A549 (cell line): ENCODE results near the gene ERI2.

Experiments
- CBX8 ChIP-seq: fragments of 200-600 bp; sonication (generic); IDR thresholded peaks from 2 replicates; pipeline ENCODE4 v1.6.1; 2016
- CTCF ChIP-seq: fragments of >200 bp; sonication (Bioruptor Twin); formaldehyde crosslinking; IDR thresholded peaks from 3 replicates; pipeline ENCODE4 v1.5.1; 2016
- ELK1 ChIP-seq: fragments of 150-350 bp; IDR thresholded peaks from 2 replicates; pipeline ENCODE4 v1.6.1; 2014; ENCODE audit warnings: low read depth, mild to moderate bottlenecking, low read length
- JUN ChIP-seq, 2 experiments: fragments of >200 bp; sonication (Bioruptor Twin); formaldehyde crosslinking; IDR thresholded peaks; 2 replicates in 1 of 2; 3 replicates in 1 of 2; pipeline ENCODE4 v1.6.1; 2016 to 2017
- KDM1A ChIP-seq: fragments of 200-600 bp; sonication (generic); IDR thresholded peaks from 2 replicates; pipeline ENCODE4 v1.6.1; 2016; ENCODE audit warnings: low read depth, mild to moderate bottlenecking
- RAD21 ChIP-seq, 2 experiments: fragments of >200 bp in 1 of 2; sonication (Bioruptor Twin) in 1 of 2; formaldehyde crosslinking in 1 of 2; IDR thresholded peaks in 1 of 2; conservative IDR thresholded peaks in 1 of 2; 2 replicates in 1 of 2; 3 replicates in 1 of 2; pipeline ENCODE4 v1.6.1; 2012 to 2018; ENCODE audit warnings: inconsistent platforms in 1 of 2
- SREBF2 ChIP-seq: fragments of 450-650 bp; IDR thresholded peaks from 2 replicates; pipeline ENCODE4 v1.6.1; 2014; ENCODE audit warnings: mild to moderate bottlenecking, moderate library complexity
- TF ChIP-seq, protein P1 (sequence below): fragments of 200-600 bp; sonication (generic); IDR thresholded peaks from 2 replicates; pipeline ENCODE4 v1.6.1; 2016; ENCODE audit warnings: antibody characterized with exemption, mild to moderate bottlenecking, moderate library complexity

DNA sequence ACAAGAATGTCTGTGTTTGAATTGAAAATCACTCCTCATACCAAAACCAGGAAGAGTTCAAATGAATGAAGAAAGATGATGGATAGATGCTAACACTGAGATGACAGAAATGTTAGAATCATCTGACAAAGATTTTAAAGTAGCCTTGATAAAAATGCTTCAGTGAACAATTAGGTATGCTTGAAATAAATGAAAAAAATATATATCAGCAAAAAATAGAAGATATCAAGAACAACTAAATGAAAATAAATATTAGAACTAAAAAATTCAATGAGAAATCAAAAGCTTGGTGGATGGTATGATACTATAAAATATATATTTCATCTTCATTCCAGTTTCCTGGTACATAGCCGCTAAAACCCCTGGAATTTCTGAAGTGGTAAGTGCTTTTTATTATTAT is 51.0 kb downstream of the ERI2 start:
- TF ChIP-seq CTCF = no peak
- no peak for TF ChIP-seq CBX8
- TF ChIP-seq, protein P1, sequence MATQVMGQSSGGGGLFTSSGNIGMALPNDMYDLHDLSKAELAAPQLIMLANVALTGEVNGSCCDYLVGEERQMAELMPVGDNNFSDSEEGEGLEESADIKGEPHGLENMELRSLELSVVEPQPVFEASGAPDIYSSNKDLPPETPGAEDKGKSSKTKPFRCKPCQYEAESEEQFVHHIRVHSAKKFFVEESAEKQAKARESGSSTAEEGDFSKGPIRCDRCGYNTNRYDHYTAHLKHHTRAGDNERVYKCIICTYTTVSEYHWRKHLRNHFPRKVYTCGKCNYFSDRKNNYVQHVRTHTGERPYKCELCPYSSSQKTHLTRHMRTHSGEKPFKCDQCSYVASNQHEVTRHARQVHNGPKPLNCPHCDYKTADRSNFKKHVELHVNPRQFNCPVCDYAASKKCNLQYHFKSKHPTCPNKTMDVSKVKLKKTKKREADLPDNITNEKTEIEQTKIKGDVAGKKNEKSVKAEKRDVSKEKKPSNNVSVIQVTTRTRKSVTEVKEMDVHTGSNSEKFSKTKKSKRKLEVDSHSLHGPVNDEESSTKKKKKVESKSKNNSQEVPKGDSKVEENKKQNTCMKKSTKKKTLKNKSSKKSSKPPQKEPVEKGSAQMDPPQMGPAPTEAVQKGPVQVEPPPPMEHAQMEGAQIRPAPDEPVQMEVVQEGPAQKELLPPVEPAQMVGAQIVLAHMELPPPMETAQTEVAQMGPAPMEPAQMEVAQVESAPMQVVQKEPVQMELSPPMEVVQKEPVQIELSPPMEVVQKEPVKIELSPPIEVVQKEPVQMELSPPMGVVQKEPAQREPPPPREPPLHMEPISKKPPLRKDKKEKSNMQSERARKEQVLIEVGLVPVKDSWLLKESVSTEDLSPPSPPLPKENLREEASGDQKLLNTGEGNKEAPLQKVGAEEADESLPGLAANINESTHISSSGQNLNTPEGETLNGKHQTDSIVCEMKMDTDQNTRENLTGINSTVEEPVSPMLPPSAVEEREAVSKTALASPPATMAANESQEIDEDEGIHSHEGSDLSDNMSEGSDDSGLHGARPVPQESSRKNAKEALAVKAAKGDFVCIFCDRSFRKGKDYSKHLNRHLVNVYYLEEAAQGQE = no peak
- no peak for TF ChIP-seq JUN (IDR thresholded peaks at IDR 0.05)
- no peak for TF ChIP-seq SREBF2
- no peak for TF ChIP-seq ELK1
- no peak for TF ChIP-seq RAD21 (conservative IDR thresholded peaks at IDR 0.05 in 1 of 2, IDR thresholded peaks at IDR 0.05 in 1 of 2)
- no peak for TF ChIP-seq KDM1A
